Brain microvascular endothelial cell (primary cell): ENCODE results near the gene CDC14B.
A peak's percentile ranks its signal among the peaks of the same experiment; 100 is the strongest.
"Not testable (repeated sequence)": the region's sequence is repeated elsewhere in the genome, so short reads cannot be mapped to it uniquely, and the experiment has no call there.

ENCODE experiments used
- DNase-seq: peaks from one replicate; pipeline ENCODE4 v3.0.0-alpha.2; 2020
- H3K27ac ChIP-seq: fragments of 250-450 bp; sonication (Bioruptor Pico); 2 replicates; pipeline ENCODE4 v1.5.1; 2020; ENCODE audit warnings: mild to moderate bottlenecking, moderate library complexity
- H3K27me3 ChIP-seq: fragments of 250-450 bp; sonication (Bioruptor Pico); replicated peaks from 2 replicates; pipeline ENCODE4 v1.5.1; 2020; ENCODE audit warnings: mild to moderate bottlenecking
- H3K36me3 ChIP-seq: fragments of 250-450 bp; sonication (Bioruptor Pico); replicated peaks from 2 replicates; pipeline ENCODE4 v1.5.1; 2020; ENCODE audit warnings: mild to moderate bottlenecking
- H3K4me3 ChIP-seq: 2 replicates; pipeline ENCODE4 v1.5.1; 2011; ENCODE audit warnings: low read depth, mild to moderate bottlenecking, control low read depth, low read length, moderate library complexity
- in situ Hi-C: cut with HindIII; loops from 2 replicates; pipeline ENCODE4 v1.10.0; 2017; ENCODE audit warnings: low sequenced_read_pairs, low pct_ligation_motif_present
- TF ChIP-seq, protein P1 (sequence below): IDR thresholded peaks from 2 replicates; pipeline ENCODE4 v1.5.1; 2011; ENCODE audit warnings: low read depth, mild to moderate bottlenecking, moderate library complexity, low read length, control low read depth, inconsistent platforms; ENCODE audit errors: missing control alignments

CDC14B gene

GRCh38 chr9:96638606-96639364 lies 19.1 kb upstream of the CDC14B start:
- TF ChIP-seq, protein P1, sequence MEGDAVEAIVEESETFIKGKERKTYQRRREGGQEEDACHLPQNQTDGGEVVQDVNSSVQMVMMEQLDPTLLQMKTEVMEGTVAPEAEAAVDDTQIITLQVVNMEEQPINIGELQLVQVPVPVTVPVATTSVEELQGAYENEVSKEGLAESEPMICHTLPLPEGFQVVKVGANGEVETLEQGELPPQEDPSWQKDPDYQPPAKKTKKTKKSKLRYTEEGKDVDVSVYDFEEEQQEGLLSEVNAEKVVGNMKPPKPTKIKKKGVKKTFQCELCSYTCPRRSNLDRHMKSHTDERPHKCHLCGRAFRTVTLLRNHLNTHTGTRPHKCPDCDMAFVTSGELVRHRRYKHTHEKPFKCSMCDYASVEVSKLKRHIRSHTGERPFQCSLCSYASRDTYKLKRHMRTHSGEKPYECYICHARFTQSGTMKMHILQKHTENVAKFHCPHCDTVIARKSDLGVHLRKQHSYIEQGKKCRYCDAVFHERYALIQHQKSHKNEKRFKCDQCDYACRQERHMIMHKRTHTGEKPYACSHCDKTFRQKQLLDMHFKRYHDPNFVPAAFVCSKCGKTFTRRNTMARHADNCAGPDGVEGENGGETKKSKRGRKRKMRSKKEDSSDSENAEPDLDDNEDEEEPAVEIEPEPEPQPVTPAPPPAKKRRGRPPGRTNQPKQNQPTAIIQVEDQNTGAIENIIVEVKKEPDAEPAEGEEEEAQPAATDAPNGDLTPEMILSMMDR: no peak
- no peak overlapping the region for H3K4me3 ChIP-seq
- DNase-seq: no peak
- H3K27me3 ChIP-seq: no peaks in the 10 kb centered on the region
- H3K27ac ChIP-seq: no peak overlapping the region
- H3K36me3 ChIP-seq: peaks cover 2% of the 10 kb centered on the region
- in situ Hi-C loops: no loop called here

DNA sequence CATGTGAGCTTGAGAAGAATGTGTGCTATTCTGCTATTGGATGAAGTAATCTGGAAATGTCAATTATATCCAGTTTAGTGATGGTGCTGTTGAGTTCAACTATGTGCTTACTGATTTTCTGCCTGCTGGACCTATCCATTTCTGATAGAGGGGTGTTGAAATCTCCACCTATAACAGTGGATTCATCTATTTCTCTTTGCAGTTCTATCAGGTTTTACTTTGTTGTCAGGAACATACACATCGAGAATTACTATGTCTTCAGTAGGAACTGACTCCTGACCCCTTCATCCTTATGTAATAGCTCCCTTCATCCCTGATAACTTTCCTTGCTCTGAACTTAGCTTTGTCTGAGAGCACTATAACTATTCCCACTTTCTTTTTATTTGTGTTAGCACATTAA lies 16.7 kb upstream of the CDC14B start:
- TF ChIP-seq, protein P1: no peak
- in situ Hi-C loops: no loop called here
- H3K36me3 ChIP-seq: no peaks in the 10 kb centered on the region
- no peak overlapping the region for H3K27ac ChIP-seq
- DNase-seq: no peak
- no peaks in the 10 kb centered on the region for H3K27me3 ChIP-seq
- H3K4me3 ChIP-seq: no peak overlapping the region

GRCh38 chr9:96633579-96633978 lies 13.9 kb upstream of the CDC14B start:
- H3K4me3 ChIP-seq, H3K27ac ChIP-seq, DNase-seq, H3K27me3 ChIP-seq, H3K36me3 ChIP-seq, in situ Hi-C loops: not testable (repeated sequence)

DNA sequence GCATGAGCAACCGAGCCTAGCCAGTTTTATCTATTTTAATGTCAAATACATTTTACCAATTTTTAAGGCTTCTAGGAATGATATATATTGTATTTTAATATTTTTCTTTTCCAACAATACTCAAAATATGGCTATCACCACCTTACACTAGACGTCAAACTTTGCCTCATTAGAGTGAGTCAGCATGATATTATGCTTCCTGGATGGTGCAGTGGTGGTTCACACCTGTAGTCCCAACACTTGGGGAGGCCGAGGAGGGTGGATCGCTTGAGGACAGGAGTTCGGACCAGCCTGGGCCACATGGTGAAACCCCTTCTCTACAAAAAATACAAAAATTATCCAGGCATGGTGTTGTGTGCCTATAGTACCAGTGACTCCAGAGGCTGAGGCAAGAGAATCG lies 7.3 kb upstream of the CDC14B start:
- TF ChIP-seq, protein P1: no peak
- no peaks in the 10 kb centered on the region for H3K27me3 ChIP-seq
- no peaks in the 10 kb centered on the region for H3K36me3 ChIP-seq
- DNase-seq: no peak
- no peak overlapping the region for H3K27ac ChIP-seq
- in situ Hi-C loops: no loop called here
- H3K4me3 ChIP-seq: no peak overlapping the region

DNA sequence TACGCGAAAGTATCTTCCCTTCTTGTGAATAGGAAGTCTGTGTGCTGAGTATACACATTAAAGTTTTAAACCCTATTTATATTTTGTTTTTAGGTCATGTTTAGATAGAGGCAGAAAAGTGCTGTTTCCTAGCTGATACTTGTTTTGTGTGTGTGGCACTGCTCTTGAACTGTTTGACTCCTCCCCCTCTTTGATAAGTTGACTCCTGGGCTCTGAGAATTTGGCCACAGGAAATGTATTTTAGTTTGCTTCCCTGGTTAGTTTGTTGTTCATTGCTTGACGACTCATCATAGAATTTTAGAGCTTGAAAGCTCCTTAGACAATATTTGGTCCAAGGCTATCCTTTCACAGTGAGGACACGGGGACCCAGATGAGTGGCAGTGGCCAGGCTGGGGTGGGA lies 2.0 kb upstream of the CDC14B start:
- TF ChIP-seq, protein P1: no peak
- no peak overlapping the region for H3K27ac ChIP-seq
- H3K36me3 ChIP-seq: no peaks in the 10 kb centered on the region
- no peaks in the 10 kb centered on the region for H3K27me3 ChIP-seq
- in situ Hi-C loops: no loop called here
- no peak overlapping the region for H3K4me3 ChIP-seq
- DNase-seq: no peak

- Histone ChIP-seq H3K4me3 (no peak overlapping the region), H3K27me3 (no peaks in the 10 kb centered on the region), H3K36me3 (no peaks in the 10 kb centered on the region), H3K27ac (no peak overlapping the region)
- DNase-seq: no peak
- TF ChIP-seq, protein P1: peak; percentile 36
- in situ Hi-C loops: no loop called here
These were observed 1.2 kb upstream of the CDC14B start for GRCh38 chr9:96620832-96621269.
